Activated CD8-positive, alpha-beta memory T cell treated with anti-CD3 and anti-CD28 coated beads for 24 hours (primary cell): ENCODE results near the gene KDM8.
"Not testable (repeated sequence)": the region's sequence is repeated elsewhere in the genome, so short reads cannot be mapped to it uniquely, and the experiment has no call there.

Source experiments
- DNase-seq: peaks from one replicate; pipeline ENCODE4 v3.0.0-alpha.2; 2020

Gene KDM8

GRCh38 chr16:27247076-27247475 is 43.8 kb downstream of the KDM8 start:
- not testable (repeated sequence) for DNase-seq

- no peak for DNase-seq
Observed at GRCh38 chr16:27248036-27248435, 44.7 kb downstream of the KDM8 start.

- DNase-seq, result peak; percentile 41
Observed at GRCh38 chr16:27248886-27249285, 45.6 kb downstream of the KDM8 start.

- DNase-seq, result peak; percentile 64
Observed at GRCh38 chr16:27251541-27252205, 48.3 kb downstream of the KDM8 start.

GRCh38 chr16:27252206-27252585 is 48.9 kb downstream of the KDM8 start:
- DNase-seq, result no peak

GRCh38 chr16:27253526-27253930 is 50.2 kb downstream of the KDM8 start:
- peak; percentile 65 for DNase-seq

GRCh38 chr16:27254262-27254811 is 51.0 kb downstream of the KDM8 start:
- DNase-seq, result peak; percentile 77

- peak; percentile 44 for DNase-seq
Observed at GRCh38 chr16:27256861-27257260, 53.5 kb downstream of the KDM8 start.

- peak; percentile 41 for DNase-seq
Observed at GRCh38 chr16:27257271-27257670, 53.9 kb downstream of the KDM8 start.

GRCh38 chr16:27258241-27258734 is 55.0 kb downstream of the KDM8 start:
- no peak for DNase-seq

GRCh38 chr16:27259710-27260109 is 56.4 kb downstream of the KDM8 start:
- no peak for DNase-seq

- not testable (repeated sequence) for DNase-seq
Observed at GRCh38 chr16:27262904-27263423, 59.6 kb downstream of the KDM8 start.

- no peak for DNase-seq
Observed at GRCh38 chr16:27264151-27264550, 60.8 kb downstream of the KDM8 start.

GRCh38 chr16:27265982-27266381 is 62.7 kb downstream of the KDM8 start:
- DNase-seq, result no peak

- DNase-seq, result peak; percentile 47
Observed at GRCh38 chr16:27267037-27267677, 63.8 kb downstream of the KDM8 start.

GRCh38 chr16:27268376-27269299 is 65.3 kb downstream of the KDM8 start, which contains the start of gene NSMCE1:
NSMCE1 (minus strand) TSS chr16:27268772; CDS start chr16:27257570, 11,202 bp downstream.
- DNase-seq, result peak; percentile 99

GRCh38 chr16:27269300-27270150 is 66.2 kb downstream of the KDM8 start:
- DNase-seq, result peak; percentile 53

- peak; percentile 38 for DNase-seq
Observed at GRCh38 chr16:27270349-27270748, 67.0 kb downstream of the KDM8 start.
